ENCODE results near the gene APOD.

APOD gene

DNA sequence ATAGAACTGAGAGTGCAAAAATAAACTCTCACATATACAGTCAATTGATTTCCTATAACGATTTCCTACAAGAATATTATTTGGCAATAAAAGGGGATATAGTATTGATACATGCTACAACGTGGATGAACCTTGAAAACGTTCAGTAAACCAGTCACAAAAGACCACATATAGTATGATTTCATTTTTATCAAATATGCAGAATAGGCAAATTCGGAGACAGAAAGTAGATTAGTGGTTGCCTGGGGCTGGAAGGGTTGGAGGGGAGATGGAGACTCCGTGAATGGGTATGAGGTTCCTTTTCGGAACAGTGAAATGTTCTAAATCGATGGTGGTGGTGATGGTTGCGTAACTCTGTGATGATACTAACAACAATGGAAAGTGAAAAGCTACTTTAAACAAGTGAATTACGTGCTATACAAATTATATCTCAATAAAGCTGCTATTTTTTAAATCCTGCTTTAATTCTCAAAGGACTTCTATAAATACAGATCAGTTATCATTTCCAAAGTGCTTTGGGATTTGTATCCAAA lies 6.0 kb downstream of the APOD start:
- Histone ChIP-seq H3K4me1 (ENCODE audit: control insufficient read depth, insufficient read depth, low read length) (no peaks in the 10 kb centered on the region), H3K9ac (ENCODE audit: low read depth, low read length) (no peak overlapping the region), H3K27me3 (ENCODE audit: control insufficient read depth, insufficient read depth, low read length) (no peaks in the 10 kb centered on the region), H3K36me3 (ENCODE audit: control insufficient read depth, insufficient read depth, low read length) (no peaks in the 10 kb centered on the region), H3K9me3 (ENCODE audit: control insufficient read depth, insufficient read depth, low read length) (no peaks in the 10 kb centered on the region), H3K4me3 (ENCODE audit: low read depth, low read length) (no peak overlapping the region)

DNA sequence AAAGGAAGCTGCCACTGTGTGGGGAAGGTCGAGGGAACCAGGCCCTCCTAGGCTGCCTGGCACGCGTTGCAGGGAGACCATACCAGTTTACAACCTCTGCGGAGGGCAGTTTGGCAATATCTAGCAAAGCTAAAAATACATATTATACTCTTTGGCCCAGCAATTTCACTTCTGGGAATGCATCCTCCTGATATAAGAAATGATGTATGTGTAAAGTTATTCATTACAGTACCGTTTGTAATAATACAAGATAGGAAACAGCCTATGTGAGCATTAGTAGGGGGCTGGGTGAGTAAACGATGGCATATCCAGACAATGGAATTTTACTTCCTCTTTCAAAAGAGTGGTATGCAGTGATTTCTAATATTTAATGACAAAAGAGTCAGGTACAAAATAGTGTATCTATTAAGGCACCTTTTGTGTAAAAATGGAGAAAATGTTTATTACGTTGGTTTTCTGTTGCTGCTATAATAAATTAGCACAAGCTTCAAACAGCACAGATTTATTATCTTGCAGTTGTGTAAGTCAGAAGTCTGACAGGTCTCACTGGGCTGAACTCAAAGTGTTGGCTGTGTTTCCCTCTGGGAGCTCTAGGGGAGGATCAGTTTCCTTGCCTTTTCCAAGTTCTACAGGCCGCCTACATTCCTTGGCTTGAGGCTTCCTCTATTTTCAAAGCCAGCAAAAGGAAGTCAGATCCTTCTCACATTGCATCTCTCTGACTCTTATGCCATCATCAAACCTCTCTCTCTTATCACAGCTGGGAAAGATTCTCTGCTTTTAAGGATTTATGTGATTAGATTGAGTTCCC lies 9.0 kb downstream of the APOD start:
- Histone ChIP-seq H3K4me3 (ENCODE audit: low read depth, low read length) (no peak overlapping the region), H3K36me3 (ENCODE audit: control insufficient read depth, insufficient read depth, low read length) (no peaks in the 10 kb centered on the region), H3K4me1 (ENCODE audit: control insufficient read depth, insufficient read depth, low read length) (no peaks in the 10 kb centered on the region), H3K9ac (ENCODE audit: low read depth, low read length) (no peak overlapping the region), H3K9me3 (ENCODE audit: control insufficient read depth, insufficient read depth, low read length) (no peaks in the 10 kb centered on the region), H3K27me3 (ENCODE audit: control insufficient read depth, insufficient read depth, low read length) (no peaks in the 10 kb centered on the region)

DNA sequence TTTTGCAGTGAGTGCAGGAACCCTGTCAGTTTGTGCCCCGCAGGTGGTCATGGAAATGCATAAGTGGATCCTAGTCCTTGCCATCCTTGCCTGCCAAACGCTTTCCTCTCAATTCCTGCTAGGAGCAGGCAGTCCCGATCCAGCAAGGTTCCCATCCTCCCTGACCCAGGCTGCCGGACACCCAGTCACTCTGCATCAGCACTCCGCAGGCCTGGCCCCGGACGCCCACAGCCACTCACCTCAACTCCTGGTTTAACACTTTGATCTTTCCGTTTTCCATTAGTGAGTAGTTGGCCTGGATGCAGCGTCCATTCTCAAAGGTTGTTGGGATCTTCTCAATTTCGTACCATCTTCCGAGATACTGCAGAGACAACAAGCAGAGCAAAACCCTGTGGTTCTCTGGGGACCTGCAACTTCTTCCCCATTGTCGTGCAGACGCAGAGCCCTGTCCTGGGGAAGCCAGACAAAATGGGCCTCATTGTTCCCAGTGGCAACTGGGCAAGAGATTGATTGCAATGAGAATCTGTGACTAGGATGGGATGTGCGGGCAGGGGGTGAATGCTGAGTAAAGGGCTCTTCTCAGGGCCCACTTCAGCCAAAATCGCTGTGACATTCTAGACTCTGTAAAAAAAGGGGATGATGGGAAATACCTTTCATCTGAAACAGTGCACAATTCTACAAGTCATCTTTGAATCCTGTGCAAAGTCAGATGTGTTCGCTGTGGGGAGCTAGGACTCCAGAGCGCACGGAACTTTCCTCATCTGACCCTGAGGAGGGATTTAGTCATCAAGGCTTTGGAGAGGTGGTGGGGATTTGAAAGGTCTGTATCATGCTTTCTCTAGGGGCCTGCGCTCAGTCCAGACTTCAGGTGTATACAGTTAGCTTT lies 9.9 kb downstream of the APOD start:
- Histone ChIP-seq H3K9me3 (ENCODE audit: control insufficient read depth, insufficient read depth, low read length) (no peaks in the 10 kb centered on the region), H3K27me3 (ENCODE audit: control insufficient read depth, insufficient read depth, low read length) (no peaks in the 10 kb centered on the region), H3K4me3 (ENCODE audit: low read depth, low read length) (no peak overlapping the region), H3K9ac (ENCODE audit: low read depth, low read length) (no peak overlapping the region), H3K36me3 (ENCODE audit: control insufficient read depth, insufficient read depth, low read length) (no peaks in the 10 kb centered on the region), H3K4me1 (ENCODE audit: control insufficient read depth, insufficient read depth, low read length) (no peaks in the 10 kb centered on the region)

DNA sequence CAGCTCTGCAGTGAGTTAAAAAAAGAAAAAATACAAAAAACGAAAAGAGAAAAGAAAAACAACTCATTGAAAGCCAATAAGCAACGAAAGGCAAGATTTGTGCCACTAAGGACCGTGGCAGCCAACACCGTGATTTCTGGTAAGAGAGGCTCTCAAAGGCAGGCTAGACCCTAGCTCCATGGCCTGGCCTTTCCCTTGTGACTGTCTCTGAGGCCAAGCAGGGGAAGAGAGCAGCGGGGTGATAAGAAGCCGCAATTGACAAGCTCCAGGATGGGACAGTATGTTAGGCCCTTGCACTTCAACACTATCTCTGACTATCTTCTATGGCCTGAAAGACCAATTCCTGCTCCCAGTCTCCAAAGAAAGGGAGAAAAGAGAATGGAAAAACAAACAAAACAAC lies 12.4 kb downstream of the APOD start:
- H3K4me1 ChIP-seq (ENCODE audit: control insufficient read depth, insufficient read depth, low read length): no peaks in the 10 kb centered on the region
- no peaks in the 10 kb centered on the region for H3K27me3 ChIP-seq (ENCODE audit: control insufficient read depth, insufficient read depth, low read length)
- H3K9me3 ChIP-seq (ENCODE audit: control insufficient read depth, insufficient read depth, low read length): no peaks in the 10 kb centered on the region
- no peak overlapping the region for H3K4me3 ChIP-seq (ENCODE audit: low read depth, low read length)
- H3K9ac ChIP-seq (ENCODE audit: low read depth, low read length): no peak overlapping the region
- H3K36me3 ChIP-seq (ENCODE audit: control insufficient read depth, insufficient read depth, low read length): no peaks in the 10 kb centered on the region

DNA sequence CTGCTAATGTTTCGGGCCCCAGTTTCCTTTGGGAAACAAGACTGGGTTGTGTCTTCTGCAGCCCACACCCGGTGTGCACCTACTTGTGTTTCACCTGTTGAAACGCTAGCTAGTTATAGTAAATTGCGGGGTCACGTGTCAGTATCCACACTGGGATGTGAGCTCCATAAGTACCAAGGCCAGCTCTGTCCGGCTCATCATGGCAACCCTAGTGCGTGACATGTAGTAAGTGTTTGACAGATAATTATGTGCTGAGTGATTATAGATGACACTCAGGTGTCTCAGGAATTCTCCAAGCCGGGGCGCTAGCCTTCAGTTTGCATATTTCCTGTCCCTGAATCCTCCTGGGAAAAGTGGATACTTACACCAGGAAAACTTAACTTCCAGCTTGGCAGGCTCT lies 12.8 kb downstream of the APOD start:
- Histone ChIP-seq H3K4me3 (ENCODE audit: low read depth, low read length) (no peak overlapping the region), H3K4me1 (ENCODE audit: control insufficient read depth, insufficient read depth, low read length) (no peaks in the 10 kb centered on the region)

DNA sequence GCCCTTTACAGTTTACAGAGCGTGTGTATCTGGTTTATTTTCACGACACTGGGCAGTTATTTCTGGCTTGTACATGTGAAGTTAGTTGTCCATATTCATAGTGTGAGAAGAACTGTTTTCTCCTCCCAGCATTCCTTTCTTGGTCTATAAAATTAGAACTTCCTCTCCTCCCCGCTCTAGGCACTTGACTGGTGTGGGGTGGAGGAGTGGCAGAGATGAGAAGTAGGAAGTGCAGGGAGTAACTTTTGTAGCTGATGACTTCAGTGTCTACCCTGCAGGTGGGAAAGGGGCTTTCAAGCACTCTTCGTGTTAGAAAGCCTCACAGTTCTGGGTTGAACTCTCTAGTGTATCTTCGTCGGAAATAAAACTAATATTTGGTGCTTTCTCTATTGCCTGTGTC lies 13.4 kb downstream of the APOD start:
- H3K36me3 ChIP-seq (ENCODE audit: control insufficient read depth, insufficient read depth, low read length): no peaks in the 10 kb centered on the region
- no peaks in the 10 kb centered on the region for H3K27me3 ChIP-seq (ENCODE audit: control insufficient read depth, insufficient read depth, low read length)
- H3K4me1 ChIP-seq (ENCODE audit: control insufficient read depth, insufficient read depth, low read length): no peaks in the 10 kb centered on the region
- H3K9ac ChIP-seq (ENCODE audit: low read depth, low read length): no peak overlapping the region
- H3K4me3 ChIP-seq (ENCODE audit: low read depth, low read length): no peak overlapping the region
- H3K9me3 ChIP-seq (ENCODE audit: control insufficient read depth, insufficient read depth, low read length): no peaks in the 10 kb centered on the region

More for the DNA sequence above, 12.8 kb downstream of the APOD start:
- Histone ChIP-seq H3K9ac (ENCODE audit: low read depth, low read length) (no peak overlapping the region), H3K27me3 (ENCODE audit: control insufficient read depth, insufficient read depth, low read length) (no peaks in the 10 kb centered on the region), H3K9me3 (ENCODE audit: control insufficient read depth, insufficient read depth, low read length) (no peaks in the 10 kb centered on the region), H3K36me3 (ENCODE audit: control insufficient read depth, insufficient read depth, low read length) (no peaks in the 10 kb centered on the region)

DNA sequence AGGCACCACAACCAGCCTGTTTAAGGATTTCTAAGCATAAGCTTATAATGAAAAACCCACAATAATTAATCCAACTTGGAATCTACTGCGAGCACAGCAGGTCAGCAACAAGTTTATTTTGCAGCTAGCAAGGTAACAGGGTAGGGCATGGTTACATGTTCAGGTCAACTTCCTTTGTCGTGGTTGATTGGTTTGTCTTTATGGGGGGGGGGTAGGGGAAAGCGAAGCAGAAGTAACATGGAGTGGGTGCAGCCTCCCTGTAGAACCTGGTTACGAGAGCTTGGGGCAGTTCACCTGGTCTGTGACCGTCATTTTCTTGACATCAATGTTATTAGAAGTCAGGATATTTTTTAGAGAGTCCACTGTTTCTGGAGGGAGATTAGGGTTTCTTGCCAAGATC lies 15.1 kb downstream of the APOD start:
- Histone ChIP-seq H3K36me3 (ENCODE audit: control insufficient read depth, insufficient read depth, low read length) (no peaks in the 10 kb centered on the region), H3K9me3 (ENCODE audit: control insufficient read depth, insufficient read depth, low read length) (no peaks in the 10 kb centered on the region), H3K27me3 (ENCODE audit: control insufficient read depth, insufficient read depth, low read length) (no peaks in the 10 kb centered on the region)

DNA sequence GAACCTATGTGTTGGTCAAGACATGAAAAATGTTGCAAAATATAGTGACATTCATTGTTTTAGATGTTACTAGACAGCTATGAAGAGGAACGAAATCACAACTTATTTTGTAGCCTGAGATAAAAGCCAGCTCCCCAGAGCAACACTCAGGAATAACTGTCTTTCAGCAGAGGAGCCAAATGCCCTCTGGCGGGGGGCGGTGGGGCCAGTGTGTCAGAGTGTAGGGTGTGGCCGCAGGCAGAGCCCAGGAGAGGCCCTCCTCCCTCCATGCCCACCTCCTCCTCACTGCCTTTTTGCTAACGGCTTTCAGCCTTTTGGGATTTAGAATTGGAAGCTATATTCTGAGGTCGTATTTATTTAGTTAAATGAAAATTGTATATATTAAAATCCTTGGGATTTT lies 16.9 kb downstream of the APOD start:
- H3K4me1 ChIP-seq (ENCODE audit: control insufficient read depth, insufficient read depth, low read length): no peaks in the 10 kb centered on the region
- no peak overlapping the region for H3K4me3 ChIP-seq (ENCODE audit: low read depth, low read length)
- H3K9ac ChIP-seq (ENCODE audit: low read depth, low read length): no peak overlapping the region
- no peaks in the 10 kb centered on the region for H3K9me3 ChIP-seq (ENCODE audit: control insufficient read depth, insufficient read depth, low read length)
- H3K36me3 ChIP-seq (ENCODE audit: control insufficient read depth, insufficient read depth, low read length): no peaks in the 10 kb centered on the region
- H3K27me3 ChIP-seq (ENCODE audit: control insufficient read depth, insufficient read depth, low read length): no peaks in the 10 kb centered on the region

More for the DNA sequence above, 15.1 kb downstream of the APOD start:
- Histone ChIP-seq H3K4me3 (ENCODE audit: low read depth, low read length) (no peak overlapping the region), H3K9ac (ENCODE audit: low read depth, low read length) (no peak overlapping the region), H3K4me1 (ENCODE audit: control insufficient read depth, insufficient read depth, low read length) (no peaks in the 10 kb centered on the region)

DNA sequence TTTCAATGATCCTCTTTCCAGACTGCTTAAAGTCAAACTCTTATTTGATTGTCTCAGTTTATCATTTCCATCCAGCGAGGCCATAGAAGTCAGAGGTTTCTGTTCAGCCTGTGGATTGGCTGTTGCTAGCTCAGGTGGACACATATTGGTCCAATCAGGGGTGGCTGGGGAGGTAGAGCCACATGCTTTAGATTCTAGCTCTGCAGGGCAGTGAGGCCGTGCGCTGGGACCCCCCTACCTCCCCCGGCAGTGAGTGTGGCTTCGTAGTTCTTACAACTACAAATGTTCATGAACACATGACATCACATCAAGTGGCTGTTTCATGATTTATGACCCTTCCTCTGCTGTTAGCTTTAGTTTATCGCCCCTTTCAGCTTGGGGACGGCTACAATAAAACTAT lies 18.0 kb downstream of the APOD start:
- H3K4me3 ChIP-seq (ENCODE audit: low read depth, low read length): no peak overlapping the region
- no peaks in the 10 kb centered on the region for H3K4me1 ChIP-seq (ENCODE audit: control insufficient read depth, insufficient read depth, low read length)
- no peak overlapping the region for H3K9ac ChIP-seq (ENCODE audit: low read depth, low read length)
- no peaks in the 10 kb centered on the region for H3K9me3 ChIP-seq (ENCODE audit: control insufficient read depth, insufficient read depth, low read length)
- H3K36me3 ChIP-seq (ENCODE audit: control insufficient read depth, insufficient read depth, low read length): no peaks in the 10 kb centered on the region
- no peaks in the 10 kb centered on the region for H3K27me3 ChIP-seq (ENCODE audit: control insufficient read depth, insufficient read depth, low read length)

DNA sequence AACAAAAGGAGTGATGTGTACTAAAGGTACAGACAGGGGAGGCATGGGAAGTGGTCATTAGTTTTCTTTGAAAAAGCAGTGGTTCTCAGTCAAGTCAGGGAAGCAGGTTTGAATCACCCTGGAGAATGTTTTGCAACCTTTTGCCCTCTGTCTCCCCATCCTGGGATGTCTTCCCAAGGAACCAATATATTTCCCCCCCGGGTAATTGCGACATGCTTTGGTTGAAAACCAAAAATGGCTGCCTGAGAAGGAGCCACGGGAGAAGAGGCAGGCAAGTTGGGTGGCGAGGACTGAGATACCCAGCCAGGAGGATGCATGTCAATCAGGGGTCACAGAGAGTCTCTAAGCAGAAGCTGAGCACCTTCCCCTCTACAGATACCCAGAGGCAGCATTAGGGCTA lies 20.4 kb downstream of the APOD start:
- Histone ChIP-seq H3K27me3 (ENCODE audit: control insufficient read depth, insufficient read depth, low read length) (no peaks in the 10 kb centered on the region), H3K4me1 (ENCODE audit: control insufficient read depth, insufficient read depth, low read length) (no peaks in the 10 kb centered on the region), H3K9me3 (ENCODE audit: control insufficient read depth, insufficient read depth, low read length) (no peaks in the 10 kb centered on the region), H3K4me3 (ENCODE audit: low read depth, low read length) (no peak overlapping the region), H3K36me3 (ENCODE audit: control insufficient read depth, insufficient read depth, low read length) (no peaks in the 10 kb centered on the region), H3K9ac (ENCODE audit: low read depth, low read length) (no peak overlapping the region)

DNA sequence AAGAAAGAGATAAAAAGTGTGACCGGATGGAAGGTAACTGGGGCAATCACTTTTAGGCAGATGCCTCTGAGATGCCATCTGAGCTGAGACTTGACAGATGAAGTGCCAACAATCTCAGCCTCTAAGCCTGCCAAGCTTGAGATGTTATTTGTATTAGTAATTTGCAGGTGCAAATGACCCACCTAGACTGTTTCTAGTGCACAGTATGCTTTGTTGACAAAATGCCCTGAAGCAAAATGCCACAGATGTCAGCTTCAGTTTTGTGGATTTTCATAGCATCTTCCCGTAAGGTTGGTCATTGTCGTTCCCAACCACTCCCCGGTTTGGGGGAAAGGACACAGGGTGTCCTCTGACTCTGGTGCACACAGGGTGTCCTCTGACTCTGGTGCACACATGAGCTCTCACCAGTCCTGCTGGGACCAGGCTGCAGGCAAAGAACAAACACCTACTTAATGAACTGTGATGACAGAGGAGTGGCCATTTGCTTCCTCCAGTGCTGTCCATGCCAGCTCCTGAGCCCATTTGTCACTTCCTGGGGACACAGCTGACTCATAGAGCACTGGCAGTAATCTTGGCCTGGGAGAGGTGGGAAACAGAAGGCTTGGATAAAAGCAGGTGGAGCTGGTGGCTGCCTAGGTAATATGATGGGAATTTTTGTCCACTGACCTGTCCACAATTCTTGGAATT lies 23.9 kb downstream of the APOD start:
- Histone ChIP-seq H3K36me3 (ENCODE audit: control insufficient read depth, insufficient read depth, low read length) (no peaks in the 10 kb centered on the region), H3K27me3 (ENCODE audit: control insufficient read depth, insufficient read depth, low read length) (no peaks in the 10 kb centered on the region), H3K9me3 (ENCODE audit: control insufficient read depth, insufficient read depth, low read length) (no peaks in the 10 kb centered on the region), H3K4me3 (ENCODE audit: low read depth, low read length) (no peak overlapping the region), H3K4me1 (ENCODE audit: control insufficient read depth, insufficient read depth, low read length) (no peaks in the 10 kb centered on the region), H3K9ac (ENCODE audit: low read depth, low read length) (no peak overlapping the region)
